AG09319 (cell line): ENCODE data around the gene CHD9.
A peak's percentile ranks its signal among the peaks of the same experiment; 100 is the strongest.

Experiments
- DNase-seq: peaks from one replicate; pipeline ENCODE4 v3.0.0-alpha.2; 2010; ENCODE audit warnings: low read depth; ENCODE audit errors: extremely low read depth
- CTCF ChIP-seq: IDR thresholded peaks from 2 replicates; pipeline ENCODE4 v1.5.1; 2011; ENCODE audit warnings: low read depth, mild to moderate bottlenecking, inconsistent platforms, low read length, moderate library complexity

CHD9 gene

DNA sequence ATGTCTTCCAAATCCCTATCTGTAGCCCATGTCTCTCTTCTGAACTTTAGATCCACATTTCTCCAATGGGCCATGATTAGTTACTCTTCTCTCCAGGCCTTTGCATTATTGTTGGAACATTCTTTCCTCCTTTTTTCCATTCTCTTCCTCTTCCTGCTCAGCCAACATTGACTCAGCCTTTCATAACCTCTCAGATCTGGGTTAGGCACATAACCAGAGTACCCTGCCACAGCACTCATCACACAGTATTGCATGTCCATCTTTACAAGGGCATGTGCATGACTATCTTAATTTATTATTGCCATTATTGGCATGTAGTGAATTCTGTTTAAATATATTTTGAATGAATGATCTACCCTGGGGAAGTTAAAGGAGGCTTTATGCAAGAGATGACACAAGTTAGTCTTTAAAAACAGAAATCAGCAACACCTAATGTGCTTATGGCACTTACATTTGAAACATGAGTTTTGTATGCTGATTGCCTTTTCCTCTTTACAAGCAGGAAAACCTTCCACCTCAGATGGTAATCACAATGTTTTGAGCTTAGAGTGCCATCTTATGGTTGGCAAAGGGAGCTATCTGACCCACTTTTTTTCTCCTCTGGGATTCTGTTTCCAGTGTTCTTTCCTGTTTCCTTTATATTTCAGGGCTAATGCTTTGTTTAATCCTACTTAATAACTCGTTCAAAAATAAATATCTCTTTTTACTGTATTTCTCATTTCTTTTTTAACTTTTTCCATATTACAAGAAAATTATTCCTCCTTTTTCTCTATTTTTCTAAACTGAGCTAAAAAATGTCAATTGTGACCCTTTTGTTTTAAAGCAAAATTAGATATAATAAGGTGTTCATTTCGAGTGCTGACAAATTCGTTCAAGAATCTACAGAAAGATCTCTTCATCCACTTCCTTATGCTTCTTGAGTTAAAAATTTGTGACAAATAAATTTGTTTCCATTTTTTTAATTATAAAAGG lies 228.5 kb downstream of the CHD9 start:
- no peak for DNase-seq
- TF ChIP-seq CTCF, result peak; percentile 67

GRCh38 chr16:53285236-53285635 lies 230.4 kb downstream of the CHD9 start:
- no peak for DNase-seq
- no peak for TF ChIP-seq CTCF

GRCh38 chr16:53290520-53290919 lies 235.7 kb downstream of the CHD9 start:
- no peak for TF ChIP-seq CTCF
- DNase-seq, result no peak

DNA sequence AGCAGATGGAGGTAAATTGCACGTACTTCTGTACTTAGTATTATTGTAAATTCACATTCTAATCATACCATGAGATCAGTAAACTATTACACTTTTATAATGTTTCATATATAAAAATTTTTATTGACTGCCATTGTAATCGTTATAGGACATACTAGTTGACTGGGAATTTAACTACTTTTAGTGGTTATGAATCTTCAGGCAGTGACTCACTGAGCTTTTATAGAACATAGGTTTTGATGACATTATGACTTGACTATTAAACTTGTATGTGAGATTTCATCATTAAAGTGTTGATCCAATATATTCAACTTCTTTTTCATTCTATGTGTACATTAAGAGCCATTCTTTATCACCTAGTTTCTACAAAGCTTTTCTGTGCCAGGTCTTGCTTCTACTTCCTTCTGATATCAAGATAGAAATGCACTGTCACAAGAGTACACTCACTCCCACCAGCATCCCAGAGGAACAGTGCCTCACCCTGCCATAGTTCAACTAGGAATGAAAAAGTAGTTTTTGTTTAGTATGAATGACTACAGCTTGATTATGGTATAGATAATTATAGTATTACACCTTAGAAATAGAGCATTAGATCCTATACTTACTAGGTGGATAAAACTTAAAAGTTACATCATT lies 237.1 kb downstream of the CHD9 start:
- TF ChIP-seq CTCF, result no peak
- DNase-seq, result no peak

- no peak for DNase-seq
- no peak for TF ChIP-seq CTCF
Measured at GRCh38 chr16:53297477-53297876, 242.7 kb downstream of the CHD9 start.

- TF ChIP-seq CTCF, result no peak
- no peak for DNase-seq
Measured at GRCh38 chr16:53304334-53304733, 249.5 kb downstream of the CHD9 start.

GRCh38 chr16:53305743-53306142 lies 251.0 kb downstream of the CHD9 start:
- no peak for DNase-seq
- no peak for TF ChIP-seq CTCF
